ENCODE results near the gene STBD1.

DNA sequence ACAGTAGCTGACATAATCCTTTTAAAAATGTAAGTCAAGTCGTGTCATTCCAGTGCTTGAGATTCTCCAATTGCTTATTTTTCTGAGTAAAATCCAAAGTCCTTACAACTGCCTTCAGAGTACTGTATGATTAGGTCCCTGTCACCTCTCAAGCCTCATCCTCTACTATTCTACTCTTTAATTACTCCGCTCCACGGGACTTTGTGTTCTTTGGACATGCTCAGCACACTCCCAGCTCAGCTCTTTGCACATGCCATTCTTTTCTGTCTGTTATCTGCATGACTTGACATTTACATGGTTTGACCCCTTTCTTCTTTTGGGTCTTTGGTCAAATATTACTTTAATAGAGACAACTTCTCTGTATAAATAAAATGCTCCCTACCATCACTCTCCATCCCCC is 39.9 kb upstream of the STBD1 start:
- TF ChIP-seq, protein P1, sequence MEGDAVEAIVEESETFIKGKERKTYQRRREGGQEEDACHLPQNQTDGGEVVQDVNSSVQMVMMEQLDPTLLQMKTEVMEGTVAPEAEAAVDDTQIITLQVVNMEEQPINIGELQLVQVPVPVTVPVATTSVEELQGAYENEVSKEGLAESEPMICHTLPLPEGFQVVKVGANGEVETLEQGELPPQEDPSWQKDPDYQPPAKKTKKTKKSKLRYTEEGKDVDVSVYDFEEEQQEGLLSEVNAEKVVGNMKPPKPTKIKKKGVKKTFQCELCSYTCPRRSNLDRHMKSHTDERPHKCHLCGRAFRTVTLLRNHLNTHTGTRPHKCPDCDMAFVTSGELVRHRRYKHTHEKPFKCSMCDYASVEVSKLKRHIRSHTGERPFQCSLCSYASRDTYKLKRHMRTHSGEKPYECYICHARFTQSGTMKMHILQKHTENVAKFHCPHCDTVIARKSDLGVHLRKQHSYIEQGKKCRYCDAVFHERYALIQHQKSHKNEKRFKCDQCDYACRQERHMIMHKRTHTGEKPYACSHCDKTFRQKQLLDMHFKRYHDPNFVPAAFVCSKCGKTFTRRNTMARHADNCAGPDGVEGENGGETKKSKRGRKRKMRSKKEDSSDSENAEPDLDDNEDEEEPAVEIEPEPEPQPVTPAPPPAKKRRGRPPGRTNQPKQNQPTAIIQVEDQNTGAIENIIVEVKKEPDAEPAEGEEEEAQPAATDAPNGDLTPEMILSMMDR (IDR thresholded peaks at IDR 0.05) = no peak
- TF ChIP-seq POLR2AphosphoS5 (IDR thresholded peaks at IDR 0.05) (no peak), EP300 (IDR thresholded peaks at IDR 0.05) (no peak), POLR2A (IDR thresholded peaks at IDR 0.05) (no peak)

All from gastroesophageal sphincter (tissue), 3 donors.